GM04504 (cell line): ENCODE data around the gene INSC.

Experiments used
- DNase-seq: peaks from one replicate; pipeline ENCODE4 v3.0.0-alpha.2; 2012; ENCODE audit warnings: low read depth

The INSC gene

DNA sequence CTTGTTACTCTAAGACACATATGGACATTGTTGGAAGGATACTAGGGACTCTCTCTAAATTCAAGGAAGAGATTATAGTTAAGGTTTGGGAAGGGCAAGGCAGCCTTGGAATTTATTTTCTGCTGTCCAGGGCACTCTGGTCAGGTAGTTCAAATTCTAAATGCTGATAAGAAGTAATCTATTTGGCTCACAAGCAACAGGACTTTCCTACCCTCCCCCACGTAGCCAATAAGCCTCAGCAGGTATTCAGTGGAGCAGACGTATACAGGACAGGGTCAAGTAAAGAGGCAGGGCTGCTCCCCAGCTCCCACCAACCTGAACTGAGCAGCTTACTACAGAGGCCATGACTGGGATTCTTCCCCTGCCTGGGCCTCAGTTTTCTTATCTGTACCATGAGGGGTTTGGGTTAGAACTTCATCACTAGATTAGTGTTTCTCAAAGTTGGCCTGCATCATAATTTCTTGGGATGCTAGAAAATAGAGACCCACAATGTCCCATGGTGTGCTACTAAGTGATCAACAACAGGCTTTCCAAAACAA is 6.1 kb upstream of the INSC start:
- no peak for DNase-seq

DNA sequence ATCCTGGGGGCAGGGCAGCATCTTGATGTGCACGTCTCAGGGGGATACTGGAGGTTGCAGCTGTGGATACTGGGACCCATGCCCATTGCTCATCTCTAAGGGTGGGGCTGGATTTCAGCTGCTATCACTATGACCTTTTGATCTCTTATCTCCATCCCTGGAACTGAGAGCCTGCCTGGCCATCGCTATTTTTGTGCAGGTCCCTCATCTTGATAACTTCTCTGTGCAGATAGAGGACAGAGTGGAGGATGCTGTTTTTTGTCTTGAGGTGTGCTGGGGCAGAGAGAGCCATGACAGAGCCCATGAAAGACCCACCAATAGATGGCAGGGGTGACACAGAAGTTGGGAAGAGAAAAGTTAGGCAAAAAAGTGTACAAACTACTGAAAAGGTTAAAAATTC is 5.1 kb upstream of the INSC start:
- no peak for DNase-seq

DNA sequence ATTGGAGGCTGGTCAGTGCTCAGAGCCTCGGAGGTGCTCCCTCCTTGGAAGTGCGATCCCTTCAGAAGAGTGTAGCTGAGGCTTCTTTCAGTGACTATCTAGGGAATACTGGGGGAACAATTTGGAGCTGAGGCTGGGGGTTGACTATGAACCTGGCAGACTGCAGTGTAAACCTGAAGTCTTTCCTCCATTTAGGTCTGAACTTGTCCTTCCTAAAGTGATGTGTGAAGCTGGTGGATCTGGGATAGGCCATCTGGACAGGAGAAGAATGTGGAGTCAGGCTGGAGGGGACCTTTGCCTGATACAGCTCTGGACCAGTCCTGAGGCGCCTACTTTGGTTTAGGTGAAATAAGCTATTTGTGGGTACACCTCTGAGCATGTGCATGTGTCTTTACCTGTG is 3.5 kb upstream of the INSC start:
- no peak for DNase-seq

DNA sequence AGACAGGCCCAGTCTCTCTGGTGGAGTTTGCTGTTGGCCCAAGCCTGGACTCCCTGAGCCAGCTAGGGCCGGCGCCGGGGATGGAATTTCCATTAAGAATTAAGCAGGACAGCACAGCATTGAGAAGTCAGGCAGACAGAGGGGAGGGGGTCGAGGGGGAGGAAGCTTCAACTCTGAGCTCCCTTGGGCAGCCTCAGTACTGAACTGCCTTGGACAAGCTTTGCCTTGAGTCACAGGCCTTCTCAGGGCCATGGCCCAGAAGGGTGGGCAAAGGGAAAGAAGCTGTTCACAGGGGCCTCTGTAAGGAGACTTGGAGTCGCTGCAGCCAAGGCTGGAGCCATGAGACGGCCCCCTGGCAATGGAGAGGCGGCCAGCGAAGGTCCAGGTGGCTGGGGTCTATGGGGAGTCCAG is 2.6 kb upstream of the INSC start:
- DNase-seq, result no peak

DNA sequence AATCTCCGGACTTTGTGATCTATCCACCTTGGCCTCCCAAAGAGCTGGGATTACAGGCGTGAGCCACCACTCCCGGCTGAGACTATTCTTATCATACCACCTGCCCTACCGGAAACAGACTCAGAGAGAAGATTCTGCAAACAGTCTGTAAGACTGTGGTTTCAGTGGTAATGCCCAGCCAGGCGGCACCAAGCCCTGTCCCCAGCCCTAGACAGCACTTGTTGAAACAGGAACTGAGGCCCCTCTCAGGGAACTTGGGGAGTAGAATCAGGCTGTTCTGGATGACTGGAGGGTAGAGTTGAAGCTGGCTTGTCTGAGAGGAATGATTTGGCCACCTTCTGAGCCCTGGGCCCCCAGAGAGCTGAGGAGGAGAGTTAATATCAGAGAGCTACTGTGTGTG is 1.3 kb upstream of the INSC start:
- DNase-seq, result no peak

DNA sequence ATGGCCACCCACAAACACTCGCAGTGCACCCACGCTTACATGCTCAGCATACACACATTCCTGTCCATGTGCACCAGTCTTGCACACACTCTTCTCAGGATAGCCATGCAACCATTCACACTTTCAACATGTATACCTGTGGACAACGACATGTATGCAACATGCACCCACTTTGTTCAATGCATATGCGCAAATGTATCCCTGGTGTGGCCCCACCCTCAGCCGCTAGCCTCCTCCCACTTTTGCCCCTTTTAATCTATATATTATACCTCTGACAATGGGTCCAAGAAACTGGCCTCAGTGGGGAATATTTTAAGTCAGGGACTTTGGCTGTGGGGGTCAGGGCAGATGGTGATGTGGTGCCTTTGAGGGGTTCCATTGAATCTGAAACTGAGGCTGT is 963 bp downstream of the INSC start:
- DNase-seq, result no peak

DNA sequence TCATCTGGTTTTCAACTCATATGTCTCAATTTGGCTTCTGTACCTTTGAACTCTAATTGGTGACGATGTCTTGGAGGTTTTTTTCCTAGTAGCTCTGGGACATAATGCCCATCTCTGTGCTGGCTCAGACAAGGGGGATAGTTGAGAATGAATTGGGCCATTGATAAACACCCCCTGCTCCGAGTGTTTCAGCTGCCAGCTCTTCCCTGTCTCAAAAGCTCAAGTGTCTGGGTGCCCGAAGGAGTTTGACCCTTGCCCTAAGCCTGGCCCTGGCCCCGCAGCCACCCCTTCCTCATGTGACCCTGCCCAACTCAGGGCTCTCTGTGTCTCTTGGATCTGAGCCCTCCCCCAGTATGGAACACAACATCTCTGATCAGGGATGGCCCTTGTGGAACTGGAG is 3.0 kb downstream of the INSC start:
- no peak for DNase-seq

DNA sequence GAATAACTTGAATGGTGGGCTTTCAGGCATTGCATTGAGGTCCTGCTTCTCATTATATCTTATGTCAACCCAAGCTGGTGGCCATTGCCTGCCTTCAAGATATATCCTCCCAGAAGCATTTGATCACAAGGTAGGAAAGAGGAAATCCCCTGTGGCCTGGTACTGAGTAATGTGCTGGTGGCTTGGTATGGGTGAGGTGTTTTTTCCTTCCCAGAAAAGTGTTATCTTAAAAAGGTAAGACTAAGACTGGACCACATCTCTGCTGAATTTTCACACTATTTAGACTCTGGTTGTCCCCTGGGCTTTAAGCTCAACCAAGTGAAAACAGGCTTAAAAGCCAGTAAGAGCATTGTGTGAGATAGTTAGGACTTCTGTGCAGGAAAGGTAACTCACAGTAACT is 3.7 kb downstream of the INSC start:
- no peak for DNase-seq

DNA sequence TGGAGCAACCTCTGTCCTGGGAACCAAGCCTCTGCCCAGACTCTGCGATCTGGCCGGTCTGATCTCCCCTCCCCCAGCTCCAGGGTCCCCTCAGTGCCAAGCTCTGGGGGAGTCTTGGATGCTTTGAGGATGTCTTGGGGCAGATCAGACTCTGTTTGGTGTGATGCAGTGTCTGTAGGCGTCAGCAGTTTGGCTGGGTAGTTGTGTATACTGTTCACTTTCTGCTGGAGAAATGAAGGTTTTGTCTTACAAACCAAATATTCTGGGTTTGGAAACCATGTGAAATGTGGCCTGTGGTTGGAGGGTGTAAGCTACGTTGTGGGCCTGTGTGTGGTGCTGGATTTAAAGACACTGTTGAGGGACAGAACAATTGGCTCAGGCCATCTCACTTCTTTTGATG is 4.6 kb downstream of the INSC start:
- DNase-seq, result no peak

DNA sequence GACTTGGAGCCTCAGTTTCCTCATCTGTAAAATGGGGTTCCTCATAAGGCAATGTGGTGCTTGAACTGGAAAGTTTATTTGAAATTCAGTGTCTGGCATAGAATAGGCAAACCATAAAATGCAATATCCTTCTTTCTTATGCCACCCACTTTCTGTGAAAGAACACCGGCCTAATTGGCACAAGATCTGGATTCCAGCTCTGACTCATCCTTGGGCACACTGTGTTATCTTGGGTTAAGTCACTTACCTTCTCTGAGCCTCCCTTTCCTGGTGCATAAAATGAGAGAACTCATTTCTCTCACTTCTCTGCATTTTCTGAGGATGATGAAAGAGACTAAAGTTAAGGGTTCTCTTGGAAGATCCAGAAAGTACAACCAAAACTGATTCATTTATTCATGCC is 5.1 kb downstream of the INSC start:
- DNase-seq, result no peak

DNA sequence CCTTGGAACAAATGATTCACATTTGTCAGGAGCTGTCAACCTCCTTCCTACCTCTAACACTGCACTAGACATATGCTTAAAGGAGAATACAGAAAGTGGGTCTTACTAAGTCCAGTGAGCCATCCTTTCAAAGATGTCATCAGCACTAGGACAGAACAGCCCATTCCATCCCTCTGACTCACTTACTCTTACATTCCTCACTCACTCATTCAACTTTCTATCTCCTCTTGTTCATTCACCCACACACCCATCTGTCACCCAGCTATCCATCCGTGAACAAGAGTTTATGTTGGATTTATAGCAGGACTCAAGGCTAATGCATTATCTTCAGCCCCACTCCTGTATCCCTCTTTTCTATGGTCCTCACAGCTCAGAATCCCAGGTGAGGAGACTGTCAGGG is 9.1 kb downstream of the INSC start:
- DNase-seq, result no peak

DNA sequence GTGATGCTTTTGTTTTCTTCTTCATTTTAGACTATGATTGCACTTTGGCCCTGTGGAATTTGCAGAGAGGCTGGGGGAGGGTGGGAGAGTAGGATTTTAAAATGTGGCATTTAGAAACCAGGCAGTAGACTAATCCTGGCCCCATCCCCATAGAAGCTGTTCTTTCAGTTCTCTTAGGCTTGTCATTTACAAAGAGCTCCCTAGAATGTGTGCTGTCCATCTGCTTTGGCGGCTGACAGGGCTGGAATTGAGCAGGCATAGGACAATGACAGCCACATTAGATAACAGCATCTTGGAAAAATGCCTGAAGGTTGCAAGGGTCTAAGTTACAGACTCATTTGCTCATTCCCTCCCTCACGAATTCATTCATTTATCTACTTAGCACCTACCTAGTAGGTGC is 9.8 kb downstream of the INSC start:
- DNase-seq, result no peak

DNA sequence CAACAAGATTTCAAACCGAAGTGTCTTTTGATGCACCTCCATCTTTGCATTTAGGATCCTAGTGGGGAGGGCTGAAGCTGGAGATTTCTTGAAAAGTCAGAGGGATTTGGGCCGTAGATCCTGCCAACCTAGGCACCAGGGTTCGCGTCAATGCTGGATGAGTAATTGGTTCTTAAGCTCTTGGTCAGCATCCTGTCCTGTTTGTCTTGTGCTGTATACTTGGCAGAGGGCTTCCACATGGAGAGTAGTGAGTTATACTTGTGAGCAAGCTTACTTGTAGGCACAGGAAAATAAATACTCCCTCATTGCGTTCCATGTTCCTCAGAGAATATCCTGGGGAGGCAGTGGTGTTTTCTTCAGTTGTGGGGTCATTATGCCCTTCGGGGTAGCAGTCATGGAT is 12.6 kb downstream of the INSC start:
- DNase-seq, result no peak

DNA sequence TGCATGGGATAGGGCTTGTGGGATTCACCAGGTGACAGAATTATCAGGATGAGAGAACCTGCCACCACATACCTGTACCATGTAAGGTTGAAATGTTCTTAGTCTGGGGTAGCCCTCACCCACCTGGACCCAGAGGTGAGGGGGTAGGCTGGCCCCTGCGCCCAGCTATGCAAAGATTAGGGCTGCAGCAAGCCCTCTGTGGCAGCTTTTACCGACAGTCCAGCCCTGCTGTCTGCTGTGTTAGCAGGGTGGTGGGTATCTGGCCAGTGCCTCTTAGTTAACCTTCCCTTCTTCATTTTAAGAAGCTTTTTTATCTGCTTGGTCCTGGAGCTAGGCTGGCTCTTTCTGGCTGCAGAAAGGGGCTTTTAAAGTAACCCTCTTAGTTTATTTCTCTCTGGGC is 13.9 kb downstream of the INSC start:
- DNase-seq, result no peak

DNA sequence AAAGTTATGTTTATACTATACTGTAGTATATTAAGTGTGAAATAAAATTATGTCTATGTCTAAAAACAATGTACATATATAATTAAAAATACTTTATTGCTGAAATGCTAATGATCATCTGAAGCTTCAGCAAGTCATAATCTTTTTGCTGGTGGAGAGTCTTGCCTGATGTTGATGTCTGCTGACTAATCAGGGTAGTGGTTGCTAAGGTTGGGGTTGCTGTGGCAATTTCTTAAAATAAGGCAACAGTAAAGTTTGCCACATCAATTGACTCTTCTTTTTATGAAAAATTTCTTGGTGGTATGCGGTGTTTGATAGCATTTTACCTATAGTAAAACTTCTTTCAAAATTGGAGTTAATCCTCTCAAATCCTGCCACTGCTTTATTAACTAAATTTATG is 21.4 kb downstream of the INSC start:
- no peak for DNase-seq

DNA sequence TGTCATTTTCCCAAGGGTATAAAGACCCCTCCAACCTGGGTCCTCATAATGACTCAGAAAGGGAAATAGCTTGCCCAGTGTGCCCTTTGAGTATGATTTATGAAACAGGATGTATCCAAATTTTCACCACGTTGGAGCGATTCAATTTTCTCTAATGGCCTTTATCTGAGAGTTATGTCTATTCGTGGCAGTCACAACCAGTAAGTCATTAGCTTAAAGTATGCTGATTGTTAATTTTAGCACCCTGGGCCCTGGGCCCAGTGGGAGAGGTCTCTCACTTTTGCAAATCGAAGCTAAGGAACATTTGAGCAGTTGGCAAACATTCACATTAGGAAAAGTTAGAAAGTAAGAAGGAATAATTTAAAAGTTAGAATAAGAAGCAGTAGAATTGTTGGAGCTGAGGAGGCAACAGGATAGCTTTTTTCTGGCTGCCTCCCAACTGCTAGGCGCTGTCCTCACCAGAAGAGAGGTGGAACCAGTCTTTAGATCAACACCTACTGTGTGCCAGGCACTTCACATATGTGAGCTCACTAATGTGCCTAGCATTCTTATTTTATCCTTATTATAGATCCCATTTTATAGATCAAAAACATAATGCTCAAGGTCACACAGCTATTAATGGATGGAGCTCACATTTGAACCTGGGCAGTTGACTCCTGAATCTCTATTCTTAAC is 24.5 kb downstream of the INSC start:
- DNase-seq, result no peak

DNA sequence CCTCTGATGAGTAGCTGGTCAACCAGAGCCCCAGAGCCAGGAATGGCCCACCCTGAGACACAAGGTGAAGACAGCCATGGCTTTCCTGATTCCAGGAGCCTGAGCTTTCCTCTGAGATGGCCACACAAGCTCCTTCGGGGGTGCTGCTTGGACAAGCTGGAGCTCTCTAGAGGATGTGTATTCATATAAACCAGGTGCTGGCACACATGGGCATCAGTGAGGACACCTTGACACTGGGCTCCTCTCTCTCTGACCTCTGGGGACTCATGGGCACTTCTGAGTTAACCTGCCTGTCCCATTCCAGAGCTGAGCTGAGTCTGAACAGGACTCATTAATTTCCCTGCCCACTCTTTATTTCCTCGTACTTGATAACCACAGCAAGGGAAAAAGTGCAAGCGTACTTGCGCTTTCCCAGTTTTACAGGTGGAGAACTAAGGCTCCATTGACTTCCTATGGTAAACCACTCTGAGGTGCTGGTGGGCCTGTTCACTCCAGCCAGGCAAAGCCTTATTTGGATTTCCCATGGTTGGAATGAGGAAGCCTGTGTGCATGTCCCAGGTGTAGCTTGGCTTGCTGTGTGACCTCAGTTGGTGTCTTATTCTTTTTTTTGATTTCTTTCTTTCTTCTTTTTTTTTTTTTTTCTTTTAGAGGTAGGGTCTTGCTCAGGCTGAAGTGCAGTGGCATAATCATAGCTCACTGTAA is 25.4 kb downstream of the INSC start:
- DNase-seq, result no peak

DNA sequence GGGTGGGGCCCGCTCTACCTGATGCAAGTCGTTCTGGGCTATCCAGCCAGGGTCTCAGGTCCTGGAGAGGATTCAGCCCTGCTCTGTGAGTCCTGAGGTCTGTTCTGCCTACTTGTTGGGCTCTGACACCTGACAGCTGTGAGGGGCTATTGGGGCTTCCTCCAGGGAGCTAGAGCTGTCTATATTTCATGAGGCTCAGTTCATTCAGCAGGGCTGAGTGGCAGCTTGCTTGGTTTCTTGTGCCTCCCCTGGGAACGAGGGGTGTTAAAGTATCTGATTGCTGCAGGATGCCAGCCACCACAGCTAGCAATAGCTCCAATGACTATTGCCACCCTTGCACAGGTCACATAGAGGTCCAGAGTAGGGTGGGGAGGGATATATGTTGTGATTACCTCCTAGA is 26.7 kb downstream of the INSC start:
- no peak for DNase-seq

DNA sequence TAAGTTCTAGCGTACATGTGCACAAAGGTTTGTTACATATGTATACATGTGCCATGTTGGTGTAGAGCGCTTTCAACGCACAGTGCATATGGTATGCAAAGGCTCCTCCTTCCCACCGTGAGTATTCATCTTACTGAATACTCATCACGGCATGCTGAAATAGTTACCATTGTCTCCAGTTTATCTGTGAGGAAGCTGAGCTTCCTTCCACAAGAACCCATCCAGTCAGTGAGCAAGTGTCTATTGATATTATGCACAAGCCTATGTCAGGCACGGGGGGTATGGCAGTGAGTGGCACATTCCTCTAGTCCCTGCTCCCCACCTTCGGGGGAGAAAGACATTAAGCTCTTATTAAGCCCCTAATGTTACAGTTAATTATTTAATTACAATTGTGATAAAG is 28.1 kb downstream of the INSC start:
- no peak for DNase-seq

DNA sequence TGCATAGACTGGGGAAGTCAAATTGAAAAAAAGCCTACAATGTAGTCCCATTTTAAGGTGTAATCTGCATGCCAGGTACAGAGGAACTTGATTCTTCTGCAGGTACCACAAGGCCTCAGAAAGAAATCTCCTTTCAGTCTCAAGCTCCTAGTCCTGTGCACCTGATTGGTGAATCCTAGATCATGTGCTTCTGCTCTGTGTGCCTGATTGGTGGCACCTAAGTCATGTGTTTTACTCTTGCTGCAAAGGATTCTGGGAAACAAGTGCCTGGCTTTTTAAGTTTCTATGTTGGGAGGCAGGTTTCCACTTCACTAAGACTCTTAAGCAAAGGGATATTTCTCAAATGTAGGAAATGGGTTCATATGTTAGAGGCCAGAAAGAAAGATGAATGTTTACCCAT is 29.1 kb downstream of the INSC start:
- DNase-seq, result no peak

DNA sequence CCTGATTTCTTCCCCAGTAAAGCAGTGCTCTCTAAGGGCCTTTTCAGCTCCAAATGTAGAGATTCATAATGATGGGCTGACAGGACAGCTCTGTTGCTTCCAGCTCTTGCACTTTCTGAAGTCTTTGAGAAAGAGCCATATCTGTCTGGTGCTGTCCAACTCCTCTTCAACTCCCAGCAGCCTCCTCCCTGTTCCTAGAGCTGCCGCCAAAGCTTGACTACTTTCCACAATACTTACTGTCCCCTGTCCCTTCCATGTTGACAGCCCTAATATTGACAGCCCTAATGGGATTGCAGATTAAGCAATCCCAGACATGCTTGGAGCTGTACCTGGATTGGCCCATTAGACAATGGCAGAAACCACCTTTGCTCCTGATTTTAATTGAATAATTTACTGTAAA is 29.6 kb downstream of the INSC start:
- DNase-seq, result no peak

DNA sequence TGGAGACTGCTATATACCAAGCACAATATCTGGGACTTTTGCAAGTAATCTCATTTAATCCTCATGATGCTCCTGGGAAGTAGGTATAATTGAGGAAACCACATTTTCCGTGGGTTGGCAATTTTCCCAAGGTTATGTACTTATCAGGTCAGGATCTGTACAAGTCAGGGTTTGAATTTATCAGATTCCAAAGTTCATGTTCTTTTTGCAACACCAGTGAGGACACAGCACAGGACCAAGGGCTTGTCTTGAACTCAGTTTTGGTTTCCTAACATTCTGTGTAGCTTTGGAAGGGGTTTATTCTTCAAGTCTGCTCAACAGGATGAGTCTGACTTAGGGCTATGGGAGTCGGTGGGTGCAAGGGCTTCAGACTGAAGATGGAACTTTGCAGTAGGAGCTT is 30.4 kb downstream of the INSC start:
- no peak for DNase-seq

DNA sequence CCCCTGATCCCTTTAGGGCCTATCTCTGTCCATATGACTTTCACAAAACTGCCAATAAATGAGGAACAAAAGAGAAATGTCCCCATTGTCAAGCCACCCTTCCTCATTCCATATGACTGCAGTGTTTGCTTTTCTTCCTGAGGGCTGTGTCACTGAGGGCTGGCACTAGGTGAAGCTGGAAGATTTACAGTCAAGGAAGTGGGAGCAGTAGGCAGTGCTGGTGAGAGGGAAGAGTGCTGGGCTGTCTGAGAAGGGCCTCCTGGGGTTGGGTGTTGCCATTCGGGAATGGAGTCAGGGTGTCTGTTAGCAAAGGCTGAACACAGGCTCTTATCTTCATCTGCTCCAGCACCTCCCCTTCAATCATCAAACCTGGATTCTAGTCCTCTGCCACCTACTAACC is 30.9 kb downstream of the INSC start:
- DNase-seq, result no peak
